K562 (cell line): ENCODE measurements around the gene SLC12A4. TPM values are rescaled to one million over a fixed set of nuclear protein-coding genes. Genes with fewer than 3 reads are reported as not detected.

Source experiments
- ATAC-seq: fragments of 200-7000 bp; cut with Tn5 transposase; 3 replicates; pipeline ENCODE4 v1.9.1; 2020; ENCODE audit warnings: moderate library complexity
- BruUV-seq: library from RNA; stranded (reverse); fragments of 400-500 nt; replicated peaks from 2 replicates; lab custom pipeline; 2021; lab: Mats Ljungman, UMichigan
- CTCF ChIA-PET: fragments of 300-600 bp; formaldehyde crosslinking; extraction: SDS; loops from one replicate; lab custom pipeline; 2021; ENCODE audit warnings: low intra/inter-chr PET ratio; lab: Yijun Ruan, JAX
- POLR2A ChIA-PET: fragments of 300-600, 350-650 bp; sonication (Branson Sonifier 250); formaldehyde crosslinking; extraction: SDS; loops from one replicate; lab custom pipeline; 2021; ENCODE audit warnings: antibody characterized with exemption, inconsistent platforms; lab: Yijun Ruan, JAX
- DNase-seq, 4 experiments: peaks; one replicate each; pipeline versions ENCODE4 v3.0.0 to v3.0.0-alpha.2; 2011 to 2018; ENCODE audit warnings: low spot score in 3 of 4, mixed read lengths in 3 of 4; ENCODE audit errors: extremely low read depth in 1 of 4
- FAIRE-seq: peaks from 2 replicates; lab custom pipeline; 2011; peaks lifted over from hg19 to GRCh38; lab: Jason Lieb, UNC
- H2AFZ ChIP-seq: 2 replicates; pipeline ENCODE4 v1.6.0; 2011; ENCODE audit warnings: low read depth, low read length, control low read depth, inconsistent platforms
- H3K27ac ChIP-seq: fragments of 200-600 bp; 3 replicates; pipeline ENCODE4 v1.8.0; 2011; ENCODE audit warnings: low read depth, mild to moderate bottlenecking, control low read depth, inconsistent platforms, low read length, moderate library complexity, mixed read lengths; ENCODE audit errors: extremely low read depth
- H3K27me3 ChIP-seq, 2 experiments: fragments of 300-600 bp in 1 of 2; 2 replicates in 1 of 2; 3 replicates in 1 of 2; pipeline versions ENCODE4 v1.6.0 to v1.8.0; 2011; ENCODE audit warnings: inconsistent platforms in 2 of 2, low read length in 2 of 2, mild to moderate bottlenecking in 1 of 2, mixed read lengths in 1 of 2, moderate library complexity in 1 of 2; ENCODE audit not compliant: control insufficient read depth in 2 of 2, insufficient read depth in 2 of 2
- H3K36me3 ChIP-seq: fragments of 300-600 bp; 3 replicates; pipeline ENCODE4 v1.8.0; 2011; ENCODE audit warnings: mild to moderate bottlenecking, low read length, inconsistent platforms; ENCODE audit not compliant: control insufficient read depth, insufficient read depth
- H3K4me1 ChIP-seq, 2 experiments: fragments of 200-600 bp in 1 of 2; replicated peaks in 1 of 2; 2 replicates in 1 of 2; 3 replicates in 1 of 2; pipeline versions ENCODE4 v1.5.1 to v1.8.0; 2011; ENCODE audit warnings: inconsistent platforms in 2 of 2, low read length in 2 of 2, mild to moderate bottlenecking in 1 of 2, mixed read lengths in 1 of 2, moderate library complexity in 1 of 2; ENCODE audit not compliant: control insufficient read depth in 2 of 2, insufficient read depth in 2 of 2
- H3K4me2 ChIP-seq: 2 replicates; pipeline ENCODE4 v1.6.1; 2011; ENCODE audit warnings: low read length, control low read depth, inconsistent platforms, mixed read lengths; ENCODE audit not compliant: insufficient read depth
- H3K4me3 ChIP-seq: fragments of 200-600 bp; sonication (generic), shearing (Covaris generic); 2 replicates; pipeline ENCODE4 v1.5.1; 2016; ENCODE audit warnings: control low read depth, inconsistent platforms
- H3K79me2 ChIP-seq: fragments of 200-600 bp; 3 replicates; pipeline ENCODE4 v1.8.0; 2011; ENCODE audit warnings: low read length, inconsistent platforms; ENCODE audit not compliant: control insufficient read depth, insufficient read depth
- H3K9ac ChIP-seq, 2 experiments: 2 replicates each; pipeline versions ENCODE4 v1.6.0 to v1.6.1; 2011; ENCODE audit warnings: low read depth in 2 of 2, low read length in 2 of 2, control low read depth in 1 of 2, inconsistent platforms in 1 of 2, mild to moderate bottlenecking in 1 of 2, mixed read lengths in 1 of 2; ENCODE audit not compliant: insufficient read depth in 1 of 2
- H3K9me1 ChIP-seq: one replicate; pipeline ENCODE4 v1.6.0; 2011; ENCODE audit warnings: inconsistent platforms, mild to moderate bottlenecking, low read length, moderate library complexity; ENCODE audit not compliant: control insufficient read depth, insufficient read depth
- H3K9me3 ChIP-seq: replicated peaks from 2 replicates; pipeline ENCODE4 v1.5.1; 2011; ENCODE audit warnings: low read depth, low read length, inconsistent platforms; ENCODE audit not compliant: control insufficient read depth, insufficient read depth
- H4K20me1 ChIP-seq: replicated peaks from 2 replicates; pipeline ENCODE4 v1.6.1; 2011; ENCODE audit warnings: low read length, inconsistent platforms, mixed read lengths; ENCODE audit not compliant: control insufficient read depth, insufficient read depth
- ETS2 ChIP-seq: IDR thresholded peaks from 2 replicates; pipeline ENCODE4 v1.6.1; 2016; ENCODE audit warnings: borderline replicate concordance, missing genetic modification characterization, mild to moderate bottlenecking, moderate library complexity, missing compliant biosample characterization; ENCODE audit not compliant: poor library complexity, severe bottlenecking
- IFI16 ChIP-seq: fragments of 250-450 bp; sonication (Bioruptor Pico); IDR thresholded peaks from 2 replicates; pipeline ENCODE4 v2.1.2; 2022; ENCODE audit warnings: mild to moderate bottlenecking, inconsistent platforms
- KDM1A ChIP-seq, 2 experiments: fragments of 450-650 bp; IDR thresholded peaks; 2 replicates each; pipeline ENCODE4 v1.6.1; 2016; ENCODE audit warnings: mild to moderate bottlenecking in 2 of 2
- MAX ChIP-seq: sonication (generic); formaldehyde crosslinking; IDR thresholded peaks from 2 replicates; pipeline ENCODE4 v1.9.0; 2022; ENCODE audit warnings: mild to moderate bottlenecking, missing genetic modification reagents
- MEIS2 ChIP-seq: fragments of 450-650 bp; IDR thresholded peaks from 2 replicates; pipeline ENCODE4 v1.6.1; 2014; ENCODE audit warnings: mild to moderate bottlenecking; ENCODE audit not compliant: partially characterized antibody
- PKNOX1 ChIP-seq: fragments of 450-650 bp; IDR thresholded peaks from 2 replicates; pipeline ENCODE4 v1.6.1; 2016
- POLR2AphosphoS2 ChIP-seq: IDR thresholded peaks from 2 replicates; pipeline ENCODE4 v1.6.1; 2012; ENCODE audit warnings: low read length, improper control_type of control experiment
- RBBP5 ChIP-seq: fragments of 200-600 bp; sonication (generic); IDR thresholded peaks from 2 replicates; pipeline ENCODE4 v1.6.1; 2012; ENCODE audit warnings: borderline replicate concordance, mild to moderate bottlenecking, low read length, control low read depth, inconsistent platforms; ENCODE audit not compliant: insufficient read depth, poor library complexity, severe bottlenecking
- TBL1XR1 ChIP-seq, 2 experiments: IDR thresholded peaks; 2 replicates each; pipeline ENCODE4 v1.6.1; 2012; ENCODE audit warnings: improper control_type of control experiment in 2 of 2, low read length in 2 of 2, mild to moderate bottlenecking in 1 of 2
- ZNF133 ChIP-seq: fragments of 250-450 bp; sonication (Bioruptor Pico); IDR thresholded peaks from 2 replicates; pipeline ENCODE4 v1.4.0; 2020; ENCODE audit warnings: mild to moderate bottlenecking
- WGBS: fragments of 100-300 bp; shearing (Covaris generic); methylation state at CpG from one replicate; pipeline ENCODE4 v1.1.6; 2016; ENCODE audit warnings: low coverage, mixed read lengths; ENCODE audit not compliant: insufficient coverage; ENCODE audit errors: missing lambda C conversion rate; 5-methylcytosine and 5-hydroxymethylcytosine counted together
- in situ Hi-C: fragments of 300-500 bp; cut with MboI; formaldehyde crosslinking; loops from 4 replicates; pipeline ENCODE4 v1.15.0; 2018; ENCODE audit warnings: inconsistent platforms, mixed read lengths
- intact Hi-C: fragments of 100-400 bp; cut with micrococcal nuclease; formaldehyde crosslinking; loops from 2 replicates; pipeline ENCODE4 v1.14.2; 2022
- polyA plus RNA-seq, 8 experiments: library from polyadenylated mRNA; depleted of rRNA in 4 of 8; stranded (reverse) in 5 of 8; unstranded in 3 of 8; fragments of >200 nt; fragmentation: Nextera tagmentation in 2 of 8; fragmentation: Illumina TruSeq in 1 of 8; extraction: Ambion mirVana in 2 of 8; extraction: Trizol in 1 of 8; gene quantifications; 2 replicates each; pipeline versions ENCODE4 v1.2.1 to v1.2.3, GENCODE V29; 2011 to 2014; ENCODE audit warnings: inconsistent platforms in 1 of 8, missing spikeins in 1 of 8
- total RNA-seq, 7 experiments: library from RNA; depleted of rRNA in 6 of 7; stranded (reverse); fragments of >200 nt in 6 of 7; fragmentation: Illumina TruSeq in 2 of 7; extraction: Trizol in 2 of 7; gene quantifications; 2 replicates each; pipeline versions ENCODE4 v1.2.1 to v1.2.3, GENCODE V29; 2011 to 2021; ENCODE audit warnings: low replicate concordance in 1 of 7
- TF ChIP-seq, protein P1 (sequence below): fragments of 250-450 bp; sonication (Bioruptor Pico); IDR thresholded peaks from 2 replicates; pipeline ENCODE4 v1.4.0; 2020

SLC12A4 gene
- total and polyA plus RNA-seq, 9 of the 15 experiments (the other 6 are each of a cell fraction or from before 2014, with no cell fraction given) = 0.75 to 43.5 (median 15.0) TPM

DNA sequence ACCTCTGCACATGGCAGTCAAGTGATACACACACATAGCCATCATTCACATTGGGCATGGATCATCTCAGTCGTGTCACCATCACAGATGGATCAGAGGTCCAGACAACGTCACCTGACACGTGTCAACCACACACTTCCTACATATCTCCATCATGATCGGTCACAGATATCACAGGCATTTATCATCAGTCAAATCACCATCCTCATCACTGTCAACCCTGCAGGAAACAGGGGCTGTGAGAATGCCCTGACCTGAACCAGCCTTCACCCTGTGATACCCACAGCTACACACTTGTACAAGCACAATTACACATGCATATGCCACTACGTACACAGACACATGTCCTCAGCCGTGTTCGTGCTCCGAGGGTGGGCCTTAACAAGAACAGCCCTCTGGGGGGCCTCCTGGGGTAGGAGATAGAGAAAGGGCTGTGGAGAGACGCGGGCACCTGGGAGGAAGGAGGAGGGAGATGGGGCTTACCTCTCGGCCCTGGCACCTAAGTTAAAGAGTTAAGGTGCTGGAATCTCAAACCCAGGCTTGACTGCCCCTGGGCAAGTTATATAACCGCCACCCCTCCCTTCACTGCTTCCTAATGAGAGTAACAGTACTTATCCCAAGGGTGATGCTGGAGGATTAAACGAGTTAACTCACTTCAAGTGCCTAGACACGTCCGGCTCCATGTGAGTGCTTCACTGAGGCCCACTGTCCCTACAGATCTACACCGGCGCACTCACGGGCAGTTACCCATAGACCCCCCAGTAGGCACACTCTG, 1.1 kb downstream of the SLC12A4 start:
- Histone ChIP-seq H3K27me3 (no peaks in the 10 kb centered on the region), H3K4me3 (peak overlapping the region; percentile 84), H3K9me1 (peaks cover 8% of the 10 kb centered on the region), H3K9me3 (no peaks in the 10 kb centered on the region), H3K4me1 (peaks cover 23 to 49% of the 10 kb centered on the region in 2 experiments; a peak in 4 of 5 replicates), H3K4me2 (peak overlapping the region; percentile 98), H2AFZ (peak overlapping the region; percentile 97), H3K9ac (peak overlapping the region; percentile 94 to 97), H3K79me2 (peaks cover 28% of the 10 kb centered on the region), H3K36me3 (peaks cover 29% of the 10 kb centered on the region; the same call in 2 of the 3 replicates), H4K20me1 (peaks cover 23% of the 10 kb centered on the region), H3K27ac (peak overlapping the region; percentile 94)
- FAIRE-seq = peak; percentile 82
- intact Hi-C loops (no loop called here), in situ Hi-C loops (no loop called here)
- BruUV-seq = TSS peak; percentile 57
- POLR2A ChIA-PET = interaction anchor here (1.0 to 1.8 kb wide), 3 partner anchors 7 to 24 kb away, joined by 3 to 9 read pairs (median 5); partner anchors contain the start of gene LCAT
- ATAC-seq = peak; percentile 4
- peak in 1 of 4 experiments; percentile 40 for DNase-seq
- WGBS = 12% methylated on average over 18 of the region's 18 CpGs
- CTCF ChIA-PET = no interaction called here
- TF ChIP-seq RBBP5 (peak; percentile 33), TBL1XR1 (IDR thresholded peaks at IDR 0.05; ENCODE audit: low read length in 2 of 2) (0 out of 4 replicates have a peak, but pooled peaks of 1 of the 2 experiments have one; percentile 13), KDM1A (IDR thresholded peaks at IDR 0.05) (0 out of 4 replicates have a peak, but pooled peaks of 1 of the 2 experiments have one; percentile 45), POLR2AphosphoS2 (0 out of 2 replicates have a peak, but pooled peaks have one; percentile 42), MEIS2 (peak; percentile 19), ZNF133 (CRISPR knock-in tag) (no peak), PKNOX1 (0 out of 2 replicates have a peak, but pooled peaks have one; percentile 10), ETS2 (tag) (no peak), MAX (peak; percentile 37), IFI16 (no peak)
- TF ChIP-seq, protein P1, sequence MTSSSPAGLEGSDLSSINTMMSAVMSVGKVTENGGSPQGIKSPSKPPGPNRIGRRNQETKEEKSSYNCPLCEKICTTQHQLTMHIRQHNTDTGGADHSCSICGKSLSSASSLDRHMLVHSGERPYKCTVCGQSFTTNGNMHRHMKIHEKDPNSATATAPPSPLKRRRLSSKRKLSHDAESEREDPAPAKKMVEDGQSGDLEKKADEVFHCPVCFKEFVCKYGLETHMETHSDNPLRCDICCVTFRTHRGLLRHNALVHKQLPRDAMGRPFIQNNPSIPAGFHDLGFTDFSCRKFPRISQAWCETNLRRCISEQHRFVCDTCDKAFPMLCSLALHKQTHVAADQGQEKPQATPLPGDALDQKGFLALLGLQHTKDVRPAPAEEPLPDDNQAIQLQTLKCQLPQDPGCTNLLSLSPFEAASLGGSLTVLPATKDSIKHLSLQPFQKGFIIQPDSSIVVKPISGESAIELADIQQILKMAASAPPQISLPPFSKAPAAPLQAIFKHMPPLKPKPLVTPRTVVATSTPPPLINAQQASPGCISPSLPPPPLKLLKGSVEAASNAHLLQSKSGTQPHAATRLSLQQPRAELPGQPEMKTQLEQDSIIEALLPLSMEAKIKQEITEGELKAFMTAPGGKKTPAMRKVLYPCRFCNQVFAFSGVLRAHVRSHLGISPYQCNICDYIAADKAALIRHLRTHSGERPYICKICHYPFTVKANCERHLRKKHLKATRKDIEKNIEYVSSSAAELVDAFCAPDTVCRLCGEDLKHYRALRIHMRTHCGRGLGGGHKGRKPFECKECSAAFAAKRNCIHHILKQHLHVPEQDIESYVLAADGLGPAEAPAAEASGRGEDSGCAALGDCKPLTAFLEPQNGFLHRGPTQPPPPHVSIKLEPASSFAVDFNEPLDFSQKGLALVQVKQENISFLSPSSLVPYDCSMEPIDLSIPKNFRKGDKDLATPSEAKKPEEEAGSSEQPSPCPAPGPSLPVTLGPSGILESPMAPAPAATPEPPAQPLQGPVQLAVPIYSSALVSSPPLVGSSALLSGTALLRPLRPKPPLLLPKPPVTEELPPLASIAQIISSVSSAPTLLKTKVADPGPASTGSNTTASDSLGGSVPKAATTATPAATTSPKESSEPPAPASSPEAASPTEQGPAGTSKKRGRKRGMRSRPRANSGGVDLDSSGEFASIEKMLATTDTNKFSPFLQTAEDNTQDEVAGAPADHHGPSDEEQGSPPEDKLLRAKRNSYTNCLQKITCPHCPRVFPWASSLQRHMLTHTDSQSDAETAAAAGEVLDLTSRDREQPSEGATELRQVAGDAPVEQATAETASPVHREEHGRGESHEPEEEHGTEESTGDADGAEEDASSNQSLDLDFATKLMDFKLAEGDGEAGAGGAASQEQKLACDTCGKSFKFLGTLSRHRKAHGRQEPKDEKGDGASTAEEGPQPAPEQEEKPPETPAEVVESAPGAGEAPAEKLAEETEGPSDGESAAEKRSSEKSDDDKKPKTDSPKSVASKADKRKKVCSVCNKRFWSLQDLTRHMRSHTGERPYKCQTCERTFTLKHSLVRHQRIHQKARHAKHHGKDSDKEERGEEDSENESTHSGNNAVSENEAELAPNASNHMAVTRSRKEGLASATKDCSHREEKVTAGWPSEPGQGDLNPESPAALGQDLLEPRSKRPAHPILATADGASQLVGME (CRISPR knock-in tag) = 0 out of 2 replicates have a peak, but pooled peaks have one; percentile 10
